LoVo (cell line): ENCODE results near the gene RNF212B.
"Not testable (repeated sequence)": the region's sequence is repeated elsewhere in the genome, so short reads cannot be mapped to it uniquely, and the experiment has no call there.

Source experiments
- DNase-seq: peaks from one replicate; pipeline ENCODE4 v3.0.0-alpha.2; 2016; ENCODE audit warnings: low spot score

Gene RNF212B

GRCh38 chr14:23237772-23238594 lies at the start of gene RNF212B:
RNF212B (plus strand) TSS chr14:23237936; CDS start chr14:23240346, 2,410 bp downstream.
- peak; percentile 96 for DNase-seq

GRCh38 chr14:23193432-23193831 lies 44.3 kb upstream of the RNF212B start:
- no peak for DNase-seq

GRCh38 chr14:23195552-23196101 lies 42.1 kb upstream of the RNF212B start:
- no peak for DNase-seq

DNA sequence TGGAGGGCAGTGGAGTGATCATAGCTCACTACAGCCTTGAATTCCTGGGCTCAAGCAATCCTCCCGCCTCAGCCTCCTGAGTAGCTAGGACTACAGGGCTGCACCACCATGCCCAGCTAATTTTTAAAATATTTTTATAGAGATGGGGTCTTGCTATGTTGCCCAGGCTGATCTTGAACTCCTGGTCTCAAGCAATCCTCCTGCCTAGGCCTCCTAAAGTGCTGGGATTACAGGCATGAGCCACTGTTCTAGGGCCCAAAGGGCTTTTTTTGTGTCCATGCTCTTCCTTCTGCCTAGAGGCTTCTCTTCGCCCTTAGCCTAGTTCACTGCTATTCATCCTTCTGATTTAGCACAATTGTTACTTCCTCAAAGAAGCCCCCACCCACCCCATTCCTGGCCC lies 41.2 kb upstream of the RNF212B start:
- not testable (repeated sequence) for DNase-seq

GRCh38 chr14:23199141-23199540 lies 38.6 kb upstream of the RNF212B start:
- not testable (repeated sequence) for DNase-seq

DNA sequence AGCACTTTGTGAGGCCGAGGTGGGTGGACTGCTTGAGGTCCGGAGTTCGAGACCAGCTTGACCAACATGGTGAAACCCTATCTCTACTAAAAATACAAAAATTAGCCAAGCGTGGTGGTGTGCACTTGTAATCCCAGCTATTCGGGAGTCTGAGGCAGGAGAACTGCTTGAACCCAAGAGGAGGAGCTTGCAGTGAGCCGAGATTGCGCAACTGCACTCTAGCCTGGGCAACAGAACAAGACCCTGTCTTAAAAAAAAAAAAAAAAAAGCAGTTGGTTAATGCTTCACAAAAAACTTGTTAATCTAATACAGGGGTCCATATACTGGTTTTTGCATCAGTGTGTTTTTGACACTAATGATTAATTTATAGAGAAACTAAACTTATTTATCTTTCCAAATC lies 35.7 kb upstream of the RNF212B start:
- DNase-seq: no peak

GRCh38 chr14:23206422-23207145 lies 31.2 kb upstream of the RNF212B start:
- DNase-seq: no peak

- no peak for DNase-seq
These were observed 30.6 kb upstream of the RNF212B start for GRCh38 chr14:23207146-23207540.

GRCh38 chr14:23208324-23208723 lies 29.4 kb upstream of the RNF212B start:
- no peak for DNase-seq

- DNase-seq: no peak
These were observed 27.9 kb upstream of the RNF212B start for GRCh38 chr14:23209651-23210423.

- no peak for DNase-seq
These were observed 22.3 kb upstream of the RNF212B start for GRCh38 chr14:23215421-23215820.

GRCh38 chr14:23217032-23218020 lies 20.4 kb upstream of the RNF212B start:
- DNase-seq: no peak

GRCh38 chr14:23219075-23219474 lies 18.7 kb upstream of the RNF212B start:
- no peak for DNase-seq

- DNase-seq: not testable (repeated sequence)
These were observed 12.8 kb upstream of the RNF212B start for GRCh38 chr14:23224958-23225357.

DNA sequence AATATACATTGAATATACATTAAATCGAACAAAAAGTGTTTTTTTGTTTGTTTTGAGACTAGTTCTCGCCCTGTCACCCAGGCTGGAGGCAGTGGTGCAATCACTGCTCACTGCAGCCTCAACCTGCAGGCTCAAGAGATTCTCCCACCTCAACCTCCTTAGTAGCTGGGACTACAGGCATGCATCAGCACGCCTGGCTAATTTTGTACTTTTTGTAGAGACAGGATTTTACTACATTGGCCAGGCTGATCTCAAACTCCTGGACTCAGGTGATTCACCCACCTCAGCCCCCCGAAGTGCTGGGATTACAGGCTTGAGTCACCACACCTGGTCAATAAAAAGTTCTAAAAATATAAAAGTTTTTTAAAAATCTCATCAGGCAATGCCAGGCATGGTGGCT lies 10.2 kb upstream of the RNF212B start:
- DNase-seq: no peak

- no peak for DNase-seq
These were observed 8.9 kb upstream of the RNF212B start for GRCh38 chr14:23228812-23229211.

GRCh38 chr14:23232241-23232808 lies 5.4 kb upstream of the RNF212B start:
- DNase-seq: not testable (repeated sequence)

DNA sequence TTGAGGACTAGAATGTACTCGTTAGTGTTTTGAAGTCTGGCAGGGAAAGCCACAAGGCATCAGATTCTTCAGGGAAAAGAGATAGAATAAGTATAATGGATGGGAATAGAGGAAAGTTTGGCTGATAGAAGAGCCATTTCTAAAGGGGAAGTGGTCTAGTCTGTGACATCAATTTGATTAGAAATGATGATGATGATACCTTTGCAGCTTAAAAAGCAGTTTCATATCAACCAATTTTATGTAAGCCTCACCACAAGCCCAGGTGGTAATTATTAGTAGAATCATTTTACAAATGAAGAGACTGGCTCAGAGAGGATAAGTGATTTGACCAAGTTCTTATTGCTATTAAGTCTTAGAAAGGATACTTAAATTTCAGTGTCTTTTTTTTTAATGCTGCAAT lies 2.9 kb downstream of the RNF212B start:
- no peak for DNase-seq

DNA sequence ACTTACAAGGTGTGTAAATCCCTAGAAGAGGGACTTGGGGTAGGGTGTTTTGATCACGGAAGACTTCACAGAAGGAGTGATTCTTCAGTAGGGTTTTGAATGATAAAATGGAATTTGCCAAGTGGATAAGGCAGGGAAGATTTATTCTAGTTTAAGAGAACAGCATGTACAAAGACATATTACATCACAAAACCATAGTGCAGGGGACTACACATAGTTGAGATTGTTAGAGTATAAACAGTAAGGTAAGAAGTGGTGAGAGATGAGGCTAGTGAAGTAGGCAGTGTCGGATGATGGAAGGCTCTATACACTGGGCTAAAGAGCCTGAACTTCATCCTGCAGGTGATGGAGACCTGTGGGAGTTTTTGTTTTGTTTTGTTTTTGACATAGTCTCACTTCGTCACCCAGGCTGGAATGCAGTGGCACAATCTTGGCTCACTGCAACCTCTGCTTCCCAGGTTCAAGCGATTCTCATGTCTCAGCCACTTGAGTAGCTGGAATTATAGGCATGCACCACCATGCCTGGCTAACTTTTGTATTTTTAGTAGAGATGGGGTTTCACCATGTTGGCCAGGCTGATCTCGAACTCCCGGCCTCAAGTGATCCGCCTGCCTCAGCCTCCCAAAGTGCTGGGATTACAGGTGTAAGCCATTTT lies 3.5 kb downstream of the RNF212B start:
- not testable (repeated sequence) for DNase-seq

DNA sequence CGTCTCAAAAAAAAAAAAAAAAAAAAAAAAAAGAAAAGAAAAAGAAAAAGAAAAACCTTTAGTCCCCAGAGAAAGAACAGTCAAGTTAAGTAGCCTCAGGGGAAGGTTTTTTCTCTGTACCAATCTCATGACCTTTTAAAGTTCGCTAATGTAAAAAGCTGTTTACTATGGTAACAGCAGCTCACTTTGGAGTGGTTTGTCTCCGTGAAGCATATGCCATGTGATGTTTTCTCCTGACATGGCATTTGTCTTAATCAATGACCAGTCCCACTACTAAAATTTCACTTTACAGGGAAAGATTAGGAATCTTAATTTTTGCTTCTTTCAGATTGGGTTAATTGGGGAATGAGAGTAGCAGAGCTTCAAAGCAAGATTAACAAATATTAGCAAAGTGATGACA lies 4.3 kb downstream of the RNF212B start:
- DNase-seq: no peak
